Tibial nerve (tissue), 4 donors: ENCODE results near the gene DNAH3.

Experiments used
- EP300 ChIP-seq, 2 donors: sonication (generic); formaldehyde crosslinking; IDR thresholded peaks; one replicate each; pipeline ENCODE4 v1.6.1; 2017; ENCODE audit warnings: antibody characterized with exemption in 2 of 2, mild to moderate bottlenecking in 1 of 2
- POLR2A ChIP-seq, 2 donors: fragments of 450-650 bp; IDR thresholded peaks; one replicate each; pipeline ENCODE4 v1.6.1; 2017; ENCODE audit warnings: antibody characterized with exemption in 2 of 2, mild to moderate bottlenecking in 2 of 2, moderate library complexity in 2 of 2
- TF ChIP-seq, protein P1 (sequence below), 5 experiments: fragments of 200-600 bp in 3 of 5; fragments of 450-650 bp in 2 of 5; sonication (generic) in 3 of 5; IDR thresholded peaks; one replicate each; pipeline ENCODE4 v1.5.1; 2016 to 2019; ENCODE audit warnings: antibody characterized with exemption in 5 of 5, mild to moderate bottlenecking in 3 of 5, moderate library complexity in 2 of 5

DNA sequence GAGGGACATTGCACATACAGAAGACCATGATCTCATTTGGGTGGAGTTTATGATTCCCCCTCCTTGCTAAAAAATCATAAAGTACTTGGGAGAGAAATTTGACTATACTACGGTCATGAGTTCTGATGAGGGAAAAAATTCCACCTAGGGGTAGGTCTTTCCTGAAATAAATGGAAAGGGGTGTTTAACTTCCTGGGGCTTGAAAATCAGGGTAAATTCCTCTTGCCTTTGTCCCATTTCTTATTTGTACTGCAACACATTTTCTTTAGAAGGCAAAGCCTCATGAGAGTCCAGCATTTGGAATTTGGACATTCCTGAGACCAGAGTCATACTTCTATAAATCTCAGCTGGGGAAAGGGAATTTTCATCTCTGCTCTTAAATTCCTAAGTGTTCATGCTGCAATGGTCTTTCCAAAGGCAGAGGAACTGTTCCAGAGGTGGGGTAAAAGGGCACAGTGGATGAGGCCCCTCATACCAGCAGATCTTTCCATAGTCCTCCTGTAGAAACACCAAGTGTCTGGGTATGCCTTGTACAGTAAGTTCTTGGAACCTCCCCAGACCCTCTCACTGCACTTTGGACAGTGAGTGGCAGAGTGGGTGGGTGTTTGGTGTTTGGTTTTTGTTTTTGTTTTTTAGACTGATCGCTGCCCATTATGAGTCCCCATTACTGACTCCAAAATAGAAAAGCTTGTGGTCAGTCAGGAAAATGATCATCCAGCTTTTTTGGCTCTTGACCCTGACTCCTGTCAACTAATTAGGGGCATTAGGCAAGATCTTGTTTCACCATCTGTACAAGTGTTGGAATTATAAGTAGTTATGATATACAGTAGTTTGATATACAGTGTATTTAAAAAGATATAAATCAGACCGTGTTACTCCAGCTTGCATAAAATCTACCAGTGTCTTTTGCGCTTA lies 244.0 kb downstream of the DNAH3 start:
- peak in 1 of 2 donors; percentile 64 for TF ChIP-seq EP300 (IDR thresholded peaks at IDR 0.05)
- TF ChIP-seq, protein P1, sequence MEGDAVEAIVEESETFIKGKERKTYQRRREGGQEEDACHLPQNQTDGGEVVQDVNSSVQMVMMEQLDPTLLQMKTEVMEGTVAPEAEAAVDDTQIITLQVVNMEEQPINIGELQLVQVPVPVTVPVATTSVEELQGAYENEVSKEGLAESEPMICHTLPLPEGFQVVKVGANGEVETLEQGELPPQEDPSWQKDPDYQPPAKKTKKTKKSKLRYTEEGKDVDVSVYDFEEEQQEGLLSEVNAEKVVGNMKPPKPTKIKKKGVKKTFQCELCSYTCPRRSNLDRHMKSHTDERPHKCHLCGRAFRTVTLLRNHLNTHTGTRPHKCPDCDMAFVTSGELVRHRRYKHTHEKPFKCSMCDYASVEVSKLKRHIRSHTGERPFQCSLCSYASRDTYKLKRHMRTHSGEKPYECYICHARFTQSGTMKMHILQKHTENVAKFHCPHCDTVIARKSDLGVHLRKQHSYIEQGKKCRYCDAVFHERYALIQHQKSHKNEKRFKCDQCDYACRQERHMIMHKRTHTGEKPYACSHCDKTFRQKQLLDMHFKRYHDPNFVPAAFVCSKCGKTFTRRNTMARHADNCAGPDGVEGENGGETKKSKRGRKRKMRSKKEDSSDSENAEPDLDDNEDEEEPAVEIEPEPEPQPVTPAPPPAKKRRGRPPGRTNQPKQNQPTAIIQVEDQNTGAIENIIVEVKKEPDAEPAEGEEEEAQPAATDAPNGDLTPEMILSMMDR (IDR thresholded peaks at IDR 0.05): no peak
- TF ChIP-seq POLR2A (IDR thresholded peaks at IDR 0.05): no peak
